Esophagus (tissue), 2 donors: ENCODE data around the gene CIB1. TPM values are rescaled to one million over a fixed set of nuclear protein-coding genes. Genes with fewer than 3 reads are reported as not detected.

Experiments used
- polyA plus RNA-seq, 2 donors: library from polyadenylated mRNA; stranded (reverse); fragments of 200-250 nt; gene quantifications; one replicate each; pipeline ENCODE4 v1.2.3, GENCODE V29; 2013
- donor health status: healthy with polysubstance abuse.
- donor health status: Bipolar disorder and iron deficiency.

The CIB1 gene
- polyA plus RNA-seq, 2 donors = 88.5 to 121 TPM

Other genes starting within 250 kb of the CIB1 start
- 10 to 100 TPM; 21.1 to 62.1 TPM for gene ZNF710, start 232.6 kb downstream of the CIB1 start, polyA plus RNA-seq
- 10 to 100 TPM; 63.5 to 98.5 TPM for gene IDH2, start 131.5 kb downstream of the CIB1 start, polyA plus RNA-seq
- 100 to 1,000 TPM in 1 of 2 donors, 10 to 100 TPM in 1; 90.5 to 121 TPM for gene SEMA4B, start 32.6 kb downstream of the CIB1 start, polyA plus RNA-seq
- 1 to 10 TPM; 2.1 to 2.2 TPM for gene GDPGP1, start 268 bp upstream of the CIB1 start, polyA plus RNA-seq
- under 1 TPM; 0.04 to 0.07 TPM for gene TTLL13, start 15.6 kb upstream of the CIB1 start, polyA plus RNA-seq
- gene NGRN, start 31.7 kb upstream of the CIB1 start, polyA plus RNA-seq = 10 to 100 TPM; 25.7 to 36.6 TPM
- gene ZNF774, start 118.3 kb upstream of the CIB1 start, polyA plus RNA-seq = 1 to 10 TPM in 1 of 2 donors, under 1 TPM in 1; 0.80 to 1.5 TPM
- gene IQGAP1, start 154.3 kb upstream of the CIB1 start, polyA plus RNA-seq = 100 to 1,000 TPM in 1 of 2 donors, 10 to 100 TPM in 1; 68.4 to 106 TPM